GM18505 (cell line): ENCODE results near the gene ATP4A.
"Not testable (repeated sequence)": the region's sequence is repeated elsewhere in the genome, so short reads cannot be mapped to it uniquely, and the experiment has no call there.

ENCODE experiments used
- ATAC-seq: cut with Tn5 transposase; IDR thresholded peaks from one replicate; pipeline ENCODE4 v1.9.1; 2021; ENCODE audit not compliant: unreplicated experiment
- POLR2A ChIP-seq: IDR thresholded peaks from 4 replicates; pipeline ENCODE4 v1.6.1; 2011; ENCODE audit warnings: borderline replicate concordance; ENCODE audit not compliant: insufficient read depth, insufficient read length; ENCODE audit errors: extremely low read depth

Gene ATP4A

DNA sequence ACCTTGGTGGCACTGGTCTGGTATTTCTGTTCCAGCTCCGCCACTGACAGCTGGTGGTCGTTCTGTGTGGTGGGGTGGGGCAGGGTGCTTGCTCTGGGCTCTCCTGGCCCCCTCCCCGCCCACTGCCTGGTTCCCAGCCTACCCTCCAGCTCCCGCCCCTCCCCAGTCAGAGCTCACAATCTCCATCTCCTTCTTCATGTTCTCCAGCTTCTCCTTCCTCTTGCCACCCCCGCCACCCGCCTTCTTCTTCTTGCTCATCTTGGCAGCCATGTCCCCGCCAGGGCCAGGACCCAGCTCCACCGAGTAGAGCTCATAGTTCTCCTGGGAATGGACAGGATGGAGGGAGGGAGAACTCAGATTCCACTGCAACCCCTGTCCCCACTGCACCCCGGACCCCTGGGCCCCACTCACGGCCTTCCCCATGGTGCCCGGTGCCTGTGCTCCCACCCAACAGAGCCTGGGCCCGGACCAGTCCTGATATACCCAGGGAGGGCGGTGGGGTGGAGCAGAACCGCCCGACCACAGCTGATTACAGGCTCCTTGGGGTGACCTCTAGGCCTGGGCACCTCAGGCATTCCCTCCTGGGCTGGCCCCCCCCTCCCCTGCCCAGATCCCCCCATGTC is at the start of gene ATP4A:
Gene ATP4A (minus strand): TSS at position 452 of the 623 bp plus-strand sequence. CDS start 29 bp downstream, at position 423.
- ATAC-seq: no peak
- no peak for TF ChIP-seq POLR2A

DNA sequence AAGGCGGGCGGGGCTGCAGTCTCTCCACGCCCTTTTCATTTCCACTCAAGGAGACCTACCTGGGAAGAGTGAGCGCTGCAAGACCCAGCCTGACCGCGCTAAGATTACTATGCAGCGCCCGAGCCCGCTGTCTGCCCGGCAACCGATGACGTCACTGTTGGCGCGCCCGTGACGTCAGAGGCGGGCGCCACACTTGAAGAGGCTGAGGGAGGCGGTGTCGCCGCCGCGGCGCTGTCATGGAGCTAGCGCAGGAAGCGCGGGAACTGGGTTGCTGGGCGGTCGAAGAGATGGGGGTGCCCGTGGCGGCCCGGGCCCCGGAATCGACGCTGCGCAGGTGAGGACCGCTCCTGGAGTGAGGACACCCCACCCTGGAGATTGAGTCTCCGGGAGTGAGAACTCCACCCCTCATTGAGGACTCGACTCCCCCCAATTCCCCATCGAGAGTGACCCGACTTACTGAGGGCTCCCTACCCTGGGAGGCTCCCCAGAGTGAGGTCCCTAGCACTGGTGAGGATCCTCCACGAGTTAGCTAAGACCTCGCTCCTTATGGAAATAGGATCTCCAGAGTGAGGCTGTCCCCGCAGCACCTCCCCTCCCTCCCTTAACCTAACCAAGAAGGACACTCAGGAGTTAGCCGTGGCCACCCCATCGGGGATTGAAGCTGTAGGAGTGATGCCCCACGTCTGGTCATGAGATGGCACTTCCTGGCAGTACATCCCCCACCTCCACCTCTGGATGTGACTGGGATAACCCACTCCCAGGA is 49.3 kb upstream of the ATP4A start, which contains the start of gene HAUS5:
Gene HAUS5 (plus strand): TSS at position 177 of the 763 bp plus-strand sequence. CDS start 60 bp downstream, at position 237.
- TF ChIP-seq POLR2A: peak; percentile 74

DNA sequence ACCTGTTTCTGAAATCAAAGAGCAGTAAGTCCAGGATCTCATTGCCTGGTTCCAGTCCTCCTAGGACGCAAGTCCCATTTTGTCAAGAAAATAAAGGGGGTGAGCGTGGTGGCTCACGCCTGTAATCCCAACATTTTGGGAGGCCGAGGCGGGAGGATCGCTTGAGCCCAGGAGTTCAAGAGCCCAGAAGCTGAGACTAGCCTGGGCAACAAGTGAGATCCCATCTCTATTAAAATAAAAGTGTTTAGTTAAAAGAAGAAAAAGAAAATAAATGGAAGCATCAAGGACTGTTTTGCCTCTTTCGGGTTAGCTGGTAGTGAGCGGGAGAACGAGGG is 48.7 kb upstream of the ATP4A start:
- ATAC-seq: no peak
- TF ChIP-seq POLR2A: no peak

More for the DNA sequence above, 49.3 kb upstream of the ATP4A start, which contains the start of gene HAUS5:
- ATAC-seq: peak; percentile 89

DNA sequence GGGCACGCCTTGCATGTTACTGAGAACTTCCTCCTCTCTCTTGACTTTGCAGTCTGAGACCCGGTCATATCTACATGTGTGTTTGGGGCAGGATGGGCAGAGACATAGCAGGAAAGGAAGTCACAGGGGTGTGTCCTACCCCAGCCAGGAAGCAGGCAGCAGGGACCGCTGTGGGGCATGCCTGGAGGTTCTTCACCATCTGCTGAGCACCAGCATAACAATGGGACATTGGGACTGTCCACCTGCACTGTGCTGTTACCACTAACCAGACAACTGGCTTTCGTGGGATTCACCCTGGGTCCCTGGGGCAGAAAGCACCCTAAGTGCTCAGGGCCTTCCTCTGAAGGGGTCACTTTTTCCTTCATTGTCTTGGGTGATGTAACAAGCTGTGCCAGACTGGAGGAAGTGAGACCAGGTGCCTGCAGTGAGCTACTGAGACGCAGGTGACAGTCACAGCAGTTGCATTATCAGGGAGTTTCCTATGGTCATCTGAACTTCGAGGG is 46.4 kb upstream of the ATP4A start:
- TF ChIP-seq POLR2A: peak; percentile 33
- ATAC-seq: no peak

DNA sequence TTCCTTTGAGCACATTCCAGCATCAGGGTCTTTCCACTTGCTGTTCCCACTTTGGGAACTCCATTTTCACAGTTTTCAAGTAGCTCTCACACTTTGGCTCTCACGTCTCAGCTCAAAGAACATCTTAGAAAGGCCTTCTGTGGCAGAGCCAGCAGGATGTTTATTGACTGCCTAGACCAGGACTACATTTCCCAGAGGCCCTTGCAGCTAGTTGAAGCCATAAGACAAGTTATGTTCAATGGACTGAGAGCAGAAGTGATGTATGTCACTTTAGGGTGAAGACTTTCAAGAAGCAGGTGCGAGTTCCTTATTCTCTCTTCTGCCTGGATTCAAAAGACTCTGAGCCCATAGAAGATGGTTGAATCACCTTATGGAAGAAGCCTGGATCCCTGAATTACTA is 44.8 kb upstream of the ATP4A start:
- ATAC-seq: no peak
- no peak for TF ChIP-seq POLR2A

- no peak for TF ChIP-seq POLR2A
These were observed 44.2 kb upstream of the ATP4A start for GRCh38 chr19:35607661-35608060.

DNA sequence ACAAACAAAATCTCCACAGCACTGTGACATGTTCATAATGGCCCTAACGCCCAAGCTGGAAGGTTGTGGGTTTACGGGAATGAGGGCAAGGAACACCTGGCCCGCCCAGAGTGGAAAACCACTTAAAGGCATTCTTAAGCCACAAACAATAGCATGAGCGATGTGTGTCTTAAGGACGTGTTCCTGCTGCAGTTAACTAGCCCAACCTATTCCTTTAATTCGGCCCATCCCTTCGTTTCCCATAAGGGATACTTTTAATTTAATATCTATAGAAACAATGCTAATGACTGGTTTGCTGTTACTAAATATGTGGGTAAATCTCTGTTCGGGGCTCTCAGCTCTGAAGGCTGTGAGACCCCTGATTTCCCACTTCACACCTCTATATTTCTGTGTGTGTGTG is 43.7 kb upstream of the ATP4A start:
- ATAC-seq: not testable (repeated sequence)

More at GRCh38 chr19:35607661-35608060, 44.2 kb upstream of the ATP4A start:
- no peak for ATAC-seq

DNA sequence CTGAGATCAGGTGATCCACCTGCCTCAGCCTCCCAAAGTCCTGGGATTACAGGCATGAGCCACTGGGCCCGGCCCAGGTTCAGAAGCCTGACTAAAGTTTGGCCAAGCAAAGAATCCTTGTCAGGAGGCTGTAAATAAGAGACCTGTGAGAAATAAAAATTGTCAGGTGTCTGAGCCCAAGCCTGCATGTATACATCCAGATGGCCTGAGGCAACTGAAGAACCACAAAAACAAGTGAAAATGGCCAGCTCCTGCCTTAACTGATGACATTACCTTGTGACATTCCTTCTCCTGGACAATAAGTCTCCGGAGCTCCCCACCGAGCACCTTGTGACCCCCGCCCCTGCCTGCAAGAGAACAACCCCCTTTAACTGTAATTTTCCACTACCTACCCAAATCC is 41.0 kb upstream of the ATP4A start:
- not testable (repeated sequence) for ATAC-seq

- no peak for TF ChIP-seq POLR2A
- ATAC-seq: no peak
These were observed 38.5 kb upstream of the ATP4A start for GRCh38 chr19:35601971-35602370.

GRCh38 chr19:35596366-35596999 is 33.0 kb upstream of the ATP4A start:
- peak; percentile 61 for ATAC-seq
- no peak for TF ChIP-seq POLR2A

- no peak for ATAC-seq
- no peak for TF ChIP-seq POLR2A
These were observed 32.5 kb upstream of the ATP4A start for GRCh38 chr19:35595928-35596327.

GRCh38 chr19:35595026-35595425 is 31.6 kb upstream of the ATP4A start:
- not testable (repeated sequence) for ATAC-seq

GRCh38 chr19:35592226-35592625 is 28.8 kb upstream of the ATP4A start:
- no peak for TF ChIP-seq POLR2A
- ATAC-seq: no peak

DNA sequence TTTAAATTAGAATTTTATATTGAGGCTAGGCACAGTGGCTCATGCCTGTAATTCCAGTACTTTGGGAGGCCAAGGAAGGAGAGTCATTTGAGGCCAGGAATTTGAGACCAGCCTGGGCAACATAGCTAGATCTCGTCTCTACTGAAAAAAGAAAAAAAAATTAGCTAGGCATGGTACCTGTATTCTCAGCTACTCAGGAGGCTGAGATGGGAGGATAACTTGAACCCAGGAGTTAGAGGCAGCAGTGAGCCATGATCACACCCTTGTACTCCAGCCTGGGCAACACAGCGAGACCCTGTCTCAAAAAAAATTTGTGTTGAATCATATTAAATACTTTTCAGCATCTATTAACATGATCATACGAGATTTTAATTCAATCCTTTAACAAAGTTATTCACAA is 27.4 kb upstream of the ATP4A start:
- ATAC-seq: no peak
- no peak for TF ChIP-seq POLR2A
